Measurements from ENCODE around the gene F12. TPM values are rescaled to one million over a fixed set of nuclear protein-coding genes. Genes with fewer than 3 reads are reported as not detected.

F12 gene
- polyA plus RNA-seq, 10 donors, result 0.17 to 1.1 (median 0.39) TPM; not detected in 1

GRCh38 chr5:177447066-177447610 is 37.8 kb upstream of the F12 start:
- peak in 2 of 3 donors; percentile 67 to 77 for DNase-seq

DNA sequence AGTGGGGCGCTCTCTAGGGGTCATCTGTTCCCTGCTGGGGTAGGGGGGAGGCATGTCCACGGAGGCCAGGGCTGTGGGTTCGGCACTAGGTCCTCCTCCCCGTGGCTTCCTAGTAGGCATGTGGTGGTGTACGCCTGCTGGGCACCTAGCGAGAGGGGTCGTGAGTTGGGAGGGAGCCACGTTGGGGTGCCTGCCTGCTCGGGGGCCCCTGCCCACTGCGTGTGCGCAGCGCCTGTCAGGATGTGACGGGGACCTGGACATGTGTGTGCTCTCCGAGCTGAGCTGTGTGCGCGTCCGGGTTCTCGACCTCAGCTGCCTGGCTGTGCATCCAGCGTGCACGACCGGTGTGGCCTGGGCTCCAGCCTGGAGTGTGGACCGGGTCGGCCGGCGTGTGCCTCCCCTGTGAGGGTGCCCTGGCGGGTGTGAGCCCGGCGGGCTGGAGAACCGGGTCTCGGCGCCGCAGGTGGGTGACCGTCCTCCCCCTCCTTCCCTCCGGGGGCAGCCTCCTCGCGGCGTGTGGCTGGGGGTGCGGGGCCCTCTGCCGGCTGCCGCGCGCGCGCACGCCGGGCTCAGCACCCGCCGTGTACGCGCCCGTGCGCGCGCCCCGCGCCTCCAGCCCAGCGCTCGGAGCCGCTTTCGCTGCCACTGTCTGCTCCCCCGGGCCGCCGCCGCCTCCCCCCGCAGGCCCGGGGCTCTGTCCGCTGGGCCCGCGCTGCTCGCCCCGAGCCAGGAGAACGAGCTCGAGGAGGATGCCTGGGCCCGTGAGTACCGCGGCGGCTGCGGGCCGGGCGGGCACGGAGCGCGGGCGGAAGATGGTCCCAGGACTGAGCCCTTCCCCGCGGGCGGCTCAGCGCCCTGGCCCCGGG is 37.1 kb upstream of the F12 start, which contains the start of gene PRR7:
TSS of gene PRR7 (plus strand) at position 615 of the 866 bp plus-strand sequence. CDS start 8,254 bp downstream, outside the sequence.
- peak; percentile 52 to 88 (median 81) for DNase-seq

DNA sequence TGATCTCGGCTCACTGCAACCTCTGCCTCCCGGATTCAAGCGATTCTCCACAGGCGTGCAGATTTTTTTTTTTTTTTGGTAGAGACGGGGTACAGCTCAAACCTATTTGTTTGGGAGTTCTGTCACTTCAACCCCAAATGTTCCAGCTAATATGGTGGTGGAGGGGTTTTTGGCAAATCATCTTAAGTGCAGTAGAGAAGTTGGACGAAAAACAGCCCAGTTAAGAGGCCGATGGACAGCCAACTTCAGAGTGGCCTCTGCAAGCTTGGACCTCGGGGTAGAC is 36.5 kb upstream of the F12 start:
- no peak for DNase-seq

GRCh38 chr5:177445052-177445916 is 35.9 kb upstream of the F12 start:
- DNase-seq, result no peak

GRCh38 chr5:177444106-177445051 is 35.0 kb upstream of the F12 start:
- DNase-seq, result no peak

DNA sequence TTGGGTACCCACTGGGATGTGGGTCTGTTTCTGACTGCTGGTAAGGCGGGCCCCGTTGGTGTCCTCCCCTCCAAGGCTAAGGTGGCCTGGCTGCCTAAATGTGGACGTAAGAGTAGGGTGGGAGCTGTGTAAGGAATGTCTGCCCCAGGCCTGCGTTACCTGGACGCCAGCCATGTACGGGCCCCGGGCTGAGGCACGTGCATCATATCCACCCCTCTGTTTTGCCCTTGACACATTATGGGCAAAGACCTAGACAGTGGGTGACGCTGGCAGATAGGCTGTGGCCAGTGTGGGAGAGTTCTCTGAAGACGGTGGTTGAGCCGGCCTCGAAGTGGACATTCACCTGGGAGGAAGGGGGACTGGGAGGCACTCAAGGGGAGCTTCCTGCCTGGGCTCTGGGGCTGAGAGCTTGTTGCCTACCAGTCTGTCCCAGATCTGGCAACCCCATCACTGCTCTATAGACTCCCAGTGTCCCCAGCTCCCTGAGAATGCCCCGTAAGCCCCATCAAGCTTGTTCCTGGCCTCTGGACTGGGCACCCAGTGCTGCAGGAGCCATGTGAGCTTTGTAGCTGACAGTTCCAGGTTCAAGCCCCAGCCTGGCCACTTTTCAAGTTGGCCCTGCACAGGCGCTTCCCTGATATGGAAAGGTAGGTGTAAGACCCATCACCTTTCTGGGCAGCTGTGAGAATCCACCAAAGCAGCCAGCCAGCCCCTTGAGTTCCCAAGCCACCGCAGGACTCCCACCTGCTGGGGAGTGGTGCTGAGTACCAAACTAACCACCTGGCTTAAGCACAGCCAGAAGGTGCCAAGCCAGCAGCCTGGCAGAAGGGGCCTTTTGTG is 34.0 kb upstream of the F12 start:
- DNase-seq, result no peak

DNA sequence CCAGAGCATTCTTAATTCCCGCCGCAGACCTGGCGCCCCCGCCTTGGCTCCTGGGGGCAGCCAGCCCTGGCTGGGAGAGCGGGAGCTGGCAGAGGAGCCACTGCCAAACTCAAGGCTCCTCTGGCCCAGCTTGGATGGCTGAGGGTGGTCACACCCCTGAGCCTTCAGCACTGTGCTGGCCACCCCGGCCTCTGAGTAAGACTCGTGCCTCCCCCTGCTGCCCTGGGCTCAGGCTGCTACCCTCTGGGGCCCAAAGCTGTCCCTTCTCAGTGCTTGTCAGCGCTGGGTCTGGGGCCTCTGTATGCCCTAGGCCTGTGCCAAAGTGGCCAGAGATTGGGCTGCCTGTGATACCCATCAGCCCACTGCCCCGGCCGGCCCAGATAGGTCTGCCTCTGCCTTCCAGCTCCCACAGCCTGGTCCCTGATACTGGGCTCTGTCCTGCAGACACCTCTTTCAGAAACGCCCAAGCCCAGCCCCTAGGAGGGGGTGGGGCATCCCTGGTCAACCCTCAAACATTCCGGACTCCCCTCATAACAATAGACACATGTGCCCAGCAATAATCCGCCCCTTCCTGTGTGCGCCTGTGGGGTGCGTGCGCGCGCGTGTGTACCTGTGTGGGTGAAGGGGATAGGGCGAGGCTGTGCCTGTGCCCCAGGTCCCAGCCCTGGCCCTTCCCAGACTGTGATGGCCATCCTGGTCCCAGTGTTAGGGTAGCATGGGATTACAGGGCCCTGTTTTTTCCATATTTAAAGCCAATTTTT is 32.9 kb upstream of the F12 start:
- no peak for DNase-seq

- no peak for DNase-seq
Measured at GRCh38 chr5:177440990-177441780, 31.8 kb upstream of the F12 start.

- no peak for DNase-seq
Measured at GRCh38 chr5:177440211-177440989, 31.0 kb upstream of the F12 start.

- DNase-seq, result no peak
Measured at GRCh38 chr5:177439518-177440053, 30.2 kb upstream of the F12 start.

DNA sequence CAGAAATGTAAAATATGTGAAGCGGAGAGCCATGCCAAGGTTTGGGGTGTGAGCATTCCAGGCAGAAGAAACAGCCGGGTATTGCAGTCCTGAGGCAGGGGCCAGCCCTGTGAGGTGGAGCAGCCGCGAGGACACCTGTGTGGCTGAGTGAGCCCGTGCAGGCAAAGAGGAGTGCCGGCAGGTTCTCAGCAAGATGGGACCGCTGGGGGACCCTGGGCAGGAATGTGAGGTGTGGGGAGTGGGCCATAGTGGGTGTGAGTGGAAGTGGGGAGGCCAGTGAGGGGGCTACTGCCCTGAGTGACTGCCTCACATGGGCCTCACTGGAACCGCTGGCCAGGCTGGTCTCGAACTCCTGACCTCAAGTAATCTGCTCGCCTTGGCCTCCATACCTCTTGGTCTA is 29.1 kb upstream of the F12 start:
- DNase-seq, result no peak

DNA sequence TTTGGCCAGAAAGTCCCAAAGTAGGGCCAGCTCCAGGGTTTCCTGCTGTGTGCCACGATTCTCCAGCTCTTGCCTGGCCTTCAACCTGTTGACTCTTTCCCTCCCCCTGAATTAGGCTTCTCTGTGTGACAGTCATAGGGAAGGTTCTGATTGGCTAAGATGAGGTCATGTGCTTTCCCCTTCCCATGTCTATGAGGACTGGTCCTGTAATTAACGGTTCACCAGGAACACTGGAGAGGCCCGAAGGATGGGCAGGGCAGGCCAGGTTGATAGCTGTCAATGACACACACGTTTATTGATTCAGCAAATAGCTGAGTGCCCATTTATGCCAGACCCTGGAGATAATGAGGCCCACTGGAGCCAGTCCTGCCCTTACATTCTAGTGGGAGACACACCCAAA is 28.3 kb upstream of the F12 start:
- no peak for DNase-seq

DNA sequence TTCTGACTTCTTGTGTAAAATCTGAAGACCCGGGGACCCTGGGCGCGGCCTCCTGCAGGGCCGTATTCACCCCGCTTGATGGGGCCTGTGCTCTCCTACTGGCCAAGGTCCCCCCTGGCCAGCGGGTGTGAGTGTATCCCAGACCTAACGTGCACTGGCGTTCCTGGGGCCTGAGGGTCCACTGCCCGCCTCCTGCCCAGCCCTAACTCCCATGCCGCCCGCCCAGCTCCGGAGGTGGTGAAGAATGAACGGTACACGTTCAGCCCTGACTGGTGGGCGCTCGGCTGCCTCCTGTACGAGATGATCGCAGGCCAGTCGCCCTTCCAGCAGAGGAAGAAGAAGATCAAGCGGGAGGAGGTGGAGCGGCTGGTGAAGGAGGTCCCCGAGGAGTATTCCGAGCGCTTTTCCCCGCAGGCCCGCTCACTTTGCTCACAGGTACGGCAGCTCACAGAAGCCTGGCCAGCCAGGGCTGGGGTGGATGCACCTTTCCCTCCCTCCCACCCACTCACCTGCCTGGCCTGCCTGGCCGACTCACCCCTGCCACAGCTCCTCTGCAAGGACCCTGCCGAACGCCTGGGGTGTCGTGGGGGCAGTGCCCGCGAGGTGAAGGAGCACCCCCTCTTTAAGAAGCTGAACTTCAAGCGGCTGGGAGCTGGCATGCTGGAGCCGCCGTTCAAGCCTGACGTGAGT is 26.6 kb upstream of the F12 start:
- no peak for DNase-seq

- no peak for DNase-seq
Measured at GRCh38 chr5:177434942-177435738, 25.8 kb upstream of the F12 start.

- DNase-seq, result no peak
Measured at GRCh38 chr5:177434437-177434836, 25.1 kb upstream of the F12 start.

DNA sequence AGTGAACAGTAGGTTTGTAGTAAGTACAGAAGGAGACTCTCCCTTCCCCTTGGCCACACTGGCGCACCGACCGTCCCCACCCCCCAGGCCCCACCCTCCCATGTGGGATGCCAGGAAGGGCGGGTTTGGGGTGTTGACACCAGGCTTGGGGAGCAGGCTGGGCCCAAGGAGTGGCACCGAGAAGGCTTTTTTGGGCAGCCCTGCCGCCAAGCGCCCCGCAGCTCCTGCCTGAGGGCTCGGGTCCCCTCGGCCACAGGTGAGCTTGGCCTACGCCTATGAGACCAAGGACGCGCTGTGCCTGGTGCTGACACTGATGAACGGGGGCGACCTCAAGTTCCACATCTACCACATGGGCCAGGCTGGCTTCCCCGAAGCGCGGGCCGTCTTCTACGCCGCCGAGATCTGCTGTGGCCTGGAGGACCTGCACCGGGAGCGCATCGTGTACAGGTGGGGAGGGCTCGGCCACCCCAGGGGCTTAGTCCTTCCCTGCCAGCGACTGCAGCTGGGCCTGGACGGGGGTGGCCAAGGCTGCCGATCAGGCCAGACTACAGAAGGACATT is 24.4 kb upstream of the F12 start:
- no peak for DNase-seq
